ENCODE data around the gene CATSPER2. TPM values are rescaled to one million over a fixed set of nuclear protein-coding genes. Genes with fewer than 3 reads are reported as not detected.
"Not testable (repeated sequence)": the region's sequence is repeated elsewhere in the genome, so short reads cannot be mapped to it uniquely, and the experiment has no call there.

CATSPER2 gene
- polyA plus RNA-seq (2.0 and 4.5 TPM in 2 replicates), polyA minus RNA-seq (4.4 and 8.2 TPM in 2 replicates)

DNA sequence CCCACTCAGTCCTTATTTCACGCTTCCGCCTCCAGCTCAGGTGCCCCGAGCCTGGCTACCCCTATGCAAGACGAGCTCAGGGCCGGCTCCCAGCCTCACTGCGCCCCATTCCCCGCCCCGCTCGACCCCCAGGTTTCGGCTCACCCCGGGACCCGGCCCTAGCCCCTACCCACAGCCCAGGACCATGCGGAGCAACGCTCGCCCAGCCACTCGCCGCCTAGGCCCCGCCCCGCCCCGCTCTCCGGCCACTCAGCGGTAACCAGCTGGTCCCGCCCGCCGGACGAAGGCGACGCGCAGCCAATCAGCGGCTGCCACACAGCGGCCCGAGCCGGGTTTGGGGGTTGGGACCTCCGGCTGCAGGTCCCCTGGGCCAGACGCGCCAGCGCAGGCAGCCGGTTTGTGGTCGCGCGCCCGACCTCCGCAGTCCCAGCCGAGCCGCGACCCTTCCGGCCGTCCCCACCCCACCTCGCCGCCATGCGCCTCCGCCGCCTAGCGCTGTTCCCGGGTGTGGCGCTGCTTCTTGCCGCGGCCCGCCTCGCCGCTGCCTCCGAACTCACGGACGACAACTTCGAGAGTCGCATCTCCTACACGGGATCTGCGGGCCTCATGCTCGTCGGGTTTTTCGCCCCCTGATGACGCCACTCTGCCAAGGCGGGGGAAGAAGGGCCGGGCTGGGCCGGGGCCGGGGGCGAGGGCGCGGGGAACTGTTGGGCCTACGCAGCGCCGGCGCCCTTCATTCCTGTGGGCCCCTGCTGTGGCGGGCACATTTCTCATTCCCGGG is at the start of gene CATSPER2:
Gene CATSPER2, minus strand, starts transcription at position 196 of the 781 bp plus-strand sequence. CDS start 783 bp downstream, outside the sequence.
- Histone ChIP-seq H3K27me3 (ENCODE audit: insufficient read depth, low read depth, low read length) (no peaks in the 10 kb centered on the region), H3K79me2 (replicated peaks; ENCODE audit: insufficient read depth, low read length) (no peaks in the 10 kb centered on the region), H3K4me2 (ENCODE audit: low read length) (no peak within 1 kb of the TSS), H3K27ac (ENCODE audit: low read length) (no peak within 1 kb of the TSS), H3K36me3 (ENCODE audit: insufficient read depth, low read length) (no peaks in the 10 kb centered on the region), H3K4me3 (ENCODE audit: low read length) (no peak within 1 kb of the TSS), H3K9me2 (ENCODE audit: insufficient read depth, low read length) (no peaks in the 10 kb centered on the region), H3F3A (ENCODE audit: insufficient read depth, low read length, poor library complexity, severe bottlenecking) (no peaks in the 10 kb centered on the region), H3K9me3 (ENCODE audit: low read length) (no peaks in the 10 kb centered on the region), H3K9ac (ENCODE audit: low read length) (no peak within 1 kb of the TSS), H2AFZ (ENCODE audit: low read depth, low read length) (no peak within 1 kb of the TSS), H4K20me1 (ENCODE audit: insufficient read depth) (no peaks in the 10 kb centered on the region)
- no peak for TF ChIP-seq EZH2 (IDR thresholded peaks at IDR 0.05; ENCODE audit: borderline replicate concordance, insufficient read depth, low read length, poor library complexity, severe bottlenecking)
- TF ChIP-seq EP300 (conservative IDR thresholded peaks at IDR 0.05; ENCODE audit: poor library complexity, severe bottlenecking) = no peak
- TF ChIP-seq MXI1 (conservative IDR thresholded peaks at IDR 0.05; ENCODE audit: poor library complexity, severe bottlenecking) = no peak

DNA sequence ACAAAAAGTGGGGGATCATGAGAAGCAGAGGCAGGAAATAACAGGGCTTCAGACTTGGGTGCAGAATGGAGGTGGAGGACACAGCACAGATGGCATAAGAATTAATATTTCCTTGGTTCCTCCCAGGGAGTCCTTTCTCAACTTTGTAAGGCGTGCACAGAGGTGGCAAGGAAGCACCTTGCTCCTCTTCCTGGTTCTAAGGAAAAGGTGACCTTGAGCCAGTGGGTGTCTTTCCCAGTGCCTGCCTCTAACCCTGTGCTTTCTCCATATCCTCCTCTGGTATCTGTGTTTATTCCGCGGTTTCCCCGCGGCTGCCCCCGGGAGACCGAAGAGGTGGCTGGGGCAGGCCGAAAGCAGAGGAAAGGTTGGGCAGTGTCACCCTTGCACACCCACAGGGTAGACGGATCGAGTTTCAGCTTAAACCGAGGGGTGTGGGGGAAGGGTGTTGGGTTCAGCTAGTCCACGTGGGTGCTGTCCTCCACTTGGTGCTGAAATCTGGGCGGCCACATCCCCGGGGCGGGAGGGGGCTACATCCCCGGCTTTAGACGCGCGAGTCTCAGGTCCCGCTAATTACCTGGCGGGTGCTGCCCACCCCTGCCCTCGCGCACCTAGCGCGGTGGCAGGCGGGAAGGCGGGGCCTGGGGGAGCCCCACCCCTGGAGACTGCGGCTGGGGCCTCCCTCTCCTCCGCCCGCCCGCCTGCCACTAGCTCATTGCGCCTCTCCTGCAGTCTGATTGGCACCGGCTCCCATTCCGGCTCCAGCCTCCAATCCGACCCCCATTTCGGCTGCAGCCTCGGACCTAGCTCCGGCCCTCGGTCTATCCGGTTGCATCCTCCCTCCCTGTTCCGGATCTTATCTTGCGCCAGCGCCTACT is 44.7 kb upstream of the CATSPER2 start, which contains the start of gene CKMT1A:
Gene CKMT1A, plus strand, starts transcription at position 712 of the 875 bp plus-strand sequence. CDS start 192 bp downstream, outside the sequence.
- H3K4me3 ChIP-seq (ENCODE audit: low read length); H4K20me1 ChIP-seq (ENCODE audit: insufficient read depth); H3K27ac ChIP-seq (ENCODE audit: low read length); H3K79me2 ChIP-seq (replicated peaks; ENCODE audit: insufficient read depth, low read length); H3K4me2 ChIP-seq (ENCODE audit: low read length); H3K9me2 ChIP-seq (ENCODE audit: insufficient read depth, low read length); H3F3A ChIP-seq (ENCODE audit: insufficient read depth, low read length, poor library complexity, severe bottlenecking); H3K9ac ChIP-seq (ENCODE audit: low read length); H3K9me3 ChIP-seq (ENCODE audit: low read length); H2AFZ ChIP-seq (ENCODE audit: low read depth, low read length); H3K36me3 ChIP-seq (ENCODE audit: insufficient read depth, low read length); H3K27me3 ChIP-seq (ENCODE audit: insufficient read depth, low read depth, low read length): not testable (repeated sequence)

DNA sequence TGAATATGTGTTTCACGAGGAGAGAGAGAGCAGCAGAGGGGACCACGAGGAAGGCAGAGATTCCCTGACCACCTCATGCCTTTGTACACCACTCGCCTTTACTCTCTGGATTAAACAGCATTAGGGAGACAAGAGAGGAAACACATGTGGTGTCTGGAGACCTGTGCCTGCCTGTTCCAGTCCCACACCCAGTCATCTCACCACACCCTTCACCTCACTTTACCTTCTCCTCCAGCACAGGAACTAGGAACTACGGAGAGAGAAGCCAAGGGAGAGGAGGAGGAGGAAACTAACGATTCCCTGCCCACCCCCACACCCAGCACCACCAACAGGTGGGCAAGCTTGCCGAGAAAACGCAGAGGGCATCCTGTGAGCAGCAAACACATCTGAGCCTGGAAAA is 44.0 kb upstream of the CATSPER2 start:
- H2AFZ ChIP-seq (ENCODE audit: low read depth, low read length); H3K4me2 ChIP-seq (ENCODE audit: low read length); H3K36me3 ChIP-seq (ENCODE audit: insufficient read depth, low read length); H3K27ac ChIP-seq (ENCODE audit: low read length); H3K79me2 ChIP-seq (replicated peaks; ENCODE audit: insufficient read depth, low read length); H3K4me3 ChIP-seq (ENCODE audit: low read length); H3K27me3 ChIP-seq (ENCODE audit: insufficient read depth, low read depth, low read length); H3K9me3 ChIP-seq (ENCODE audit: low read length); H3K9ac ChIP-seq (ENCODE audit: low read length); H3K9me2 ChIP-seq (ENCODE audit: insufficient read depth, low read length); H4K20me1 ChIP-seq (ENCODE audit: insufficient read depth); H3F3A ChIP-seq (ENCODE audit: insufficient read depth, low read length, poor library complexity, severe bottlenecking): not testable (repeated sequence)

DNA sequence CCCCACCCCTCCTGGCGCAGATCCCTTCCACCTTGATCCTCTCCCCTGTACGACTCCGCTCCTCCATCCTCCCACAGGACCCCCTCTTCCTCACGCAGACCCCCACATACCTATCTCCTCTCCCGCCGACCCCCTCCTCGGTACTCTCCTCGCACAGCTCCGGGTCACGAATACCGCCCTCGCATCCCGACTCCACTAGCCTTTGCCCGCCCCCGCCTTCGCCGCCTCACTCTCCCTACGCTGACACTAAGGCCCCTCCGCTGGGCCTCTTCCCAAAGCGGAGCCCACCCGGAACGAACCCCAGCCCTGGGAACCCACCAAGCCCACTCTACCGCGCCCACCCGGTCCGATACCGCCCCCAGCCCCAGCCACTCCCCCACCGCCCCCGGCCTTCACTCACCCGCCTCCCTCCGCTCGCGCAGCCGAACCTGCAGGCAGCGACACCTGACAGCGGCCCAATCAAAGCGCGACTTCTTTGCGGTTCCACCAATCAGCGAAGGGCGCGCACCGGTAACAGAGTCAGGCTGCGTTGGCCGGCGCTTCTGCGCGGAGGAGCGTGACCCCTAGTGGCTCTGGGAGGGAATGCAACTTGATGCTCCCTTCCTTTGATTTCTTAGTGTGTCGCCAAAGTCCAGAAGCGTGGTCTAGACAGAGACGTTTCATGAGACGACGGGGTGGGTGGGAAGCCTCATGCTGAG is 41.1 kb upstream of the CATSPER2 start:
- H3K27me3 ChIP-seq (ENCODE audit: insufficient read depth, low read depth, low read length) = not testable (repeated sequence)

DNA sequence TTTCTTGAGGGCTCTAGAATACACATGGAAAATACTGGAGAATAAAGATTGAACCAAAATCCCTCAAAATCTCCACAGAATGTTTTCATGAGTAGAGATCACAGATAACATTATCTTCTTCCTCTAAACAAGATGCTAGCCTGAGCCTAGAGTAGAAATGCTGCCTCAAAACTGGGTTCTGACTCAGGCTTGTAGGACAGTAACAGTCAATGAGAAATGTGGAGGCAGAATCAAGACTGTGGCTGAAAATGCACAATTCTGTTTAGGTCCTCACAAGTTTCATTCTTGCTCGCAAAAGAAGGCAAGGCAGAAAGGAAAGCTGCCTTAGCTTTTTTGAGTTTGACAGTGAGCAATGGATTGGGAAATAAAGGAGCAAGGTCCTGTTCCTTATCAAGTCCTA is 25.5 kb upstream of the CATSPER2 start:
- not testable (repeated sequence) for H2AFZ ChIP-seq (ENCODE audit: low read depth, low read length); H3K36me3 ChIP-seq (ENCODE audit: insufficient read depth, low read length); H3K9me2 ChIP-seq (ENCODE audit: insufficient read depth, low read length); H3K79me2 ChIP-seq (replicated peaks; ENCODE audit: insufficient read depth, low read length); H3K4me3 ChIP-seq (ENCODE audit: low read length); H3K27ac ChIP-seq (ENCODE audit: low read length); H4K20me1 ChIP-seq (ENCODE audit: insufficient read depth); H3K4me2 ChIP-seq (ENCODE audit: low read length); H3K9ac ChIP-seq (ENCODE audit: low read length); H3F3A ChIP-seq (ENCODE audit: insufficient read depth, low read length, poor library complexity, severe bottlenecking); H3K9me3 ChIP-seq (ENCODE audit: low read length); H3K27me3 ChIP-seq (ENCODE audit: insufficient read depth, low read depth, low read length)

More for the DNA sequence above, 41.1 kb upstream of the CATSPER2 start:
- not testable (repeated sequence) for H3K4me3 ChIP-seq (ENCODE audit: low read length); H3K9ac ChIP-seq (ENCODE audit: low read length); H3F3A ChIP-seq (ENCODE audit: insufficient read depth, low read length, poor library complexity, severe bottlenecking); H4K20me1 ChIP-seq (ENCODE audit: insufficient read depth); H3K4me2 ChIP-seq (ENCODE audit: low read length); H3K9me3 ChIP-seq (ENCODE audit: low read length); H3K36me3 ChIP-seq (ENCODE audit: insufficient read depth, low read length); H3K79me2 ChIP-seq (replicated peaks; ENCODE audit: insufficient read depth, low read length); H2AFZ ChIP-seq (ENCODE audit: low read depth, low read length); H3K9me2 ChIP-seq (ENCODE audit: insufficient read depth, low read length); H3K27ac ChIP-seq (ENCODE audit: low read length)

DNA sequence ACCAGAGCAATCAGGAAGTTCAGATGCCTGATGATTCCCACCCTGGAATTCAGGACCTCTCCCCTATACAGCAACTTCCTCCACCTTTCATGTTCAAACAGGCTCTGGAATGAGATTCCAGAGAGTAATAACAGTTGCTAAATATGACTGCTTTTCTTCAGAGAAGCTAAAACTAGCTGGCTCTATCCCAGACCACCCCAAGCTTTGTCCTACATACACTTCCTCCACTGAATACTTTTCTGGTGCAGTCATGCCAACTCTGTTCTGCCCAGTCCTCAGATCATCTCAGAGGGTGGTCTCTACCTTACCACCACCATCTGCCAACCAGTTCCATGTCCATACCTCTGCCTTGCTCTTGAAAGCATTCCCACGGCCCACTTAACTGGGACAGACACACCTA is 17.5 kb upstream of the CATSPER2 start:
- not testable (repeated sequence) for H2AFZ ChIP-seq (ENCODE audit: low read depth, low read length); H3K9me3 ChIP-seq (ENCODE audit: low read length); H3K9me2 ChIP-seq (ENCODE audit: insufficient read depth, low read length); H3K36me3 ChIP-seq (ENCODE audit: insufficient read depth, low read length); H3K4me3 ChIP-seq (ENCODE audit: low read length); H4K20me1 ChIP-seq (ENCODE audit: insufficient read depth); H3F3A ChIP-seq (ENCODE audit: insufficient read depth, low read length, poor library complexity, severe bottlenecking); H3K27me3 ChIP-seq (ENCODE audit: insufficient read depth, low read depth, low read length); H3K27ac ChIP-seq (ENCODE audit: low read length); H3K9ac ChIP-seq (ENCODE audit: low read length); H3K4me2 ChIP-seq (ENCODE audit: low read length); H3K79me2 ChIP-seq (replicated peaks; ENCODE audit: insufficient read depth, low read length)

All from neural cell (in vitro differentiated cells).